ENCODE measurements around the gene ZNF891. TPM values are rescaled to one million over a fixed set of nuclear protein-coding genes. Genes with fewer than 3 reads are reported as not detected.

The ZNF891 gene
- total and polyA plus RNA-seq, 8 donors: 0.57 to 1.6 (median 1.0) TPM

DNA sequence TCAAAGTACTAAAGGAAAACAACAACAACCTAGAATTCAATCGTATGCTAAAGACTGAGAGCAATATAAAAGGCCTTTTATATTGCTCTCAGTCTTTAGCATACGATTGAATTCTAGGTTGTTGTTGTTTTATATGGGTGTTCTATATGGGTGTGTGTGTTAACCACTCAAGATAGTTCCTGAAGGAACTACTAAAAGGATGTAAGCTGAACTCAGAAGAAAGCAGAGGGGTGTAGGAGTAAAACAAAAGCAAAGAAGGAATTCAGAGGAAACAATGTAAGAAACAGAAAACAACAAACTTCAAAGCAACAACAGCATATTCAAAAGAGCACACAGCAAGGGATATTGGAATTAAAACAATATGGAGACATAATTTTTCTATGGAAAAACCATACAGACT, 5.4 kb downstream of the ZNF891 start:
- FAIRE-seq (no peak), DNase-seq (no peak), ATAC-seq (no peak)
- intact Hi-C loops (cut with DNase I): no loop called here
- TF ChIP-seq CTCF (IDR thresholded peaks at IDR 0.05): no peak
- Histone ChIP-seq H3K4me3 (no peak overlapping the region), H3K27ac (no peak overlapping the region), H3K4me1 (no peaks in the 10 kb centered on the region), H3K27me3 (no peaks in the 10 kb centered on the region), H3K36me3 (peaks cover 0 to 32% (median 4%) of the 10 kb centered on the region in 3 donors), H3K9me3 (peaks cover 0 to 31% (median 4%) of the 10 kb centered on the region in 4 donors)
- WGBS, 2 donors: 96 to 97% methylated on average over 2 of the region's 2 CpGs

DNA sequence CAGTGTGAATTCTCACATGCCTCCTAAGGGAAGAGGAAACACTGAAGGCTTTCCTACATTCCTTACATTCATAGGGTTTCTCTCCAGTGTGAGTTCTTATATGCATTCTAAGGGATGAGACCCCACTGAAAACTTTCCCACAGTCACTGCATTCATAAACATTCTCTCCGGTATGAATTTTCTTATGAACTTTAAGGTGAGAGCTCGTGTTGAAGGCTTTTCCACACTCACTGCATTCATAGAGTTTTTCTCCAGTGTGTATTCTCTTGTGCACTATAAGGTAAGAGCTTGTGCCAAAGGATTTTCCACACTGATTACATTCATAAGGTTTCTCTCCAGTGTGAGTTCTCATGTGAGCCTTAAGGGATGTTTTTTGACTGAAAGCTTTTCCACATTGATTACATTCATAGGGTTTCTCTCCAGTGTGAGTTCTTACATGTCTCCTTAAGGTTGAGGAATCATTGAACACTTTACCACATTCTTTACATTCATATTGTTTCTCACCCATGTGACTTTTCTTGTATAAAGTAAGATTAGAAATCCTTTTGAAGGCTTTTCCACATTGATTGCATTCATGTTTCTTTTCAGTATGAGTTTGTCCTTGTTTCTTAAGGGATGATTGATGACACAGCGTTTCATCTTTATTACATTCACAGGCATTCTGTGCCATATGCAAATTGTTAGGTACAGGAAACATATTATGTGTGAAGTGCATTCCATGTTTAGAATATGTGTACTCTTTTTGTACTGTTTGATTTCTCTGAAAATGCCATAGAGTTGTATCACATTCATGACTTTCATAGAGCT, 9.5 kb downstream of the ZNF891 start:
- H3K9me3 ChIP-seq: peaks cover 0 to 21% (median 6%) of the 10 kb centered on the region in 4 donors
- TF ChIP-seq CTCF (IDR thresholded peaks at IDR 0.05): no peak
- H3K36me3 ChIP-seq: peaks cover 0 to 23% (median 4%) of the 10 kb centered on the region in 3 donors
- intact Hi-C loops (cut with DNase I): no loop called here
- H3K4me3 ChIP-seq: no peak overlapping the region
- 88 to 94% methylated on average over 3 of the region's 3 CpGs for WGBS, 2 donors
- no peak for ATAC-seq
- no peaks in the 10 kb centered on the region for H3K4me1 ChIP-seq
- FAIRE-seq: no peak
- no peak overlapping the region for H3K27ac ChIP-seq
- no peak for DNase-seq
- H3K27me3 ChIP-seq: no peaks in the 10 kb centered on the region

GRCh38 chr12:133108150-133108549, 21.9 kb downstream of the ZNF891 start:
- ATAC-seq (no peak), FAIRE-seq (no peak), DNase-seq (no peak)
- Histone ChIP-seq H3K4me3 (no peak overlapping the region), H3K4me1 (no peaks in the 10 kb centered on the region), H3K27ac (no peak overlapping the region), H3K27me3 (no peaks in the 10 kb centered on the region), H3K36me3 (peaks cover 9 to 38% (median 20%) of the 10 kb centered on the region in 3 donors), H3K9me3 (peaks cover 0 to 42% (median 18%) of the 10 kb centered on the region in 4 donors)
- no peak for TF ChIP-seq CTCF (IDR thresholded peaks at IDR 0.05)
- intact Hi-C loops (cut with DNase I): no loop called here
- WGBS, 2 donors: 97 to 98% methylated on average over 2 of the region's 2 CpGs

- Histone ChIP-seq H3K9me3 (peaks cover 0 to 46% (median 18%) of the 10 kb centered on the region in 4 donors), H3K36me3 (peaks cover 9 to 44% (median 22%) of the 10 kb centered on the region in 3 donors), H3K27ac (no peak overlapping the region), H3K4me3 (no peak overlapping the region), H3K4me1 (no peaks in the 10 kb centered on the region), H3K27me3 (no peaks in the 10 kb centered on the region)
- intact Hi-C loops (cut with DNase I): no loop called here
- ATAC-seq: no peak
- FAIRE-seq: no peak
- 90 to 92% methylated on average over 1 of the region's 1 CpG for whole genome bisulfite sequencing, 2 donors
- no peak for TF ChIP-seq CTCF (IDR thresholded peaks at IDR 0.05)
- DNase-seq: no peak
These were observed 23.0 kb downstream of the ZNF891 start for GRCh38 chr12:133107121-133107520.

GRCh38 chr12:133106253-133106652, 23.8 kb downstream of the ZNF891 start:
- ATAC-seq (no peak), DNase-seq (no peak), FAIRE-seq (no peak)
- 96 to 99% methylated on average over 5 of the region's 5 CpGs for WGBS, 2 donors
- Histone ChIP-seq H3K9me3 (peaks cover 0 to 47% (median 18%) of the 10 kb centered on the region in 4 donors), H3K27me3 (no peaks in the 10 kb centered on the region), H3K4me3 (no peak overlapping the region), H3K4me1 (no peaks in the 10 kb centered on the region), H3K27ac (no peak overlapping the region), H3K36me3 (peaks cover 9 to 53% (median 22%) of the 10 kb centered on the region in 3 donors)
- TF ChIP-seq CTCF (IDR thresholded peaks at IDR 0.05): no peak
- intact Hi-C loops (cut with DNase I): no loop called here
